HG02759 (cell line): ENCODE results near the gene CXCR5.

Experiments
- ATAC-seq: cut with Tn5 transposase; IDR thresholded peaks from one replicate; pipeline ENCODE4 v1.9.1; 2021; ENCODE audit warnings: mild to moderate bottlenecking, moderate library complexity; ENCODE audit not compliant: unreplicated experiment

Gene CXCR5

DNA sequence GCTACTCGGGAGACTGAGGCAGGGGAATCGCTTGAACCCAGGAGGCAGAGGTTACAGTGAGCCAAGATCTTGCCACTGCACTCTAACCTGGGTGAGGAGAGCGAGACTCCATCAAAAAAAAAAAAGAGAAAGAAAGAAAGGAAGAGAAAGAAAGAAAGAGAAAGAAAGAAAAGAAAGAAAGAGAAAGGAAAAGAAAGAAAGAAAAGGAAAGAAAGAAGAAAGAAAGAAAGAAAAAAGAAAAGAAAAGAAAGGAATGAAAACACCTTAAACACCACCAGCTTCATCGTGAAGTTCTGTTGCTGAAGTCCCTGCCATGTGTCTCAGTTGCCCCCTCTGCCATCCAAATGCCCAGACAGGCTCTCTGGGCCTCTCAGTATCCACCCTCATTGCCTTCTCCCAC is 9.9 kb upstream of the CXCR5 start:
- ATAC-seq = no peak

DNA sequence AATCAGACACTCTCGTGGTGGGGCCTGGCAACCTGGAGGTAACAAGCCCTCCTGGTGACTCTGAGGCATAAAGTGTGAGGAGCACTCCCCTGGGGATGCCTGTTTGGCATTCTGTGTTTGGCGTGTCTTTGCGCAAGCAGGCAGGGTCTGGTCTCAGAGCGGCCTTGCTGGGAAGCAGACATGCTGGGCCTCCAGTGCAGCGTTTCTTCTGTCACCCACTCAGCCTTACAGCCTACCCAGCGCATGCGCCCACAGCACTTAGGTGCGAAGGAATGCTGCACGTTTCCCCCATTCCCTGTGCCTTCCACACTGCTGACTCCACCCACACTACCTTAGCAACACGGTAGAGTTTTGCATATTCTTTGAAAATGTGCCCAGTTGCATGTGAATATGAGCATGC is 7.4 kb upstream of the CXCR5 start:
- ATAC-seq = no peak

DNA sequence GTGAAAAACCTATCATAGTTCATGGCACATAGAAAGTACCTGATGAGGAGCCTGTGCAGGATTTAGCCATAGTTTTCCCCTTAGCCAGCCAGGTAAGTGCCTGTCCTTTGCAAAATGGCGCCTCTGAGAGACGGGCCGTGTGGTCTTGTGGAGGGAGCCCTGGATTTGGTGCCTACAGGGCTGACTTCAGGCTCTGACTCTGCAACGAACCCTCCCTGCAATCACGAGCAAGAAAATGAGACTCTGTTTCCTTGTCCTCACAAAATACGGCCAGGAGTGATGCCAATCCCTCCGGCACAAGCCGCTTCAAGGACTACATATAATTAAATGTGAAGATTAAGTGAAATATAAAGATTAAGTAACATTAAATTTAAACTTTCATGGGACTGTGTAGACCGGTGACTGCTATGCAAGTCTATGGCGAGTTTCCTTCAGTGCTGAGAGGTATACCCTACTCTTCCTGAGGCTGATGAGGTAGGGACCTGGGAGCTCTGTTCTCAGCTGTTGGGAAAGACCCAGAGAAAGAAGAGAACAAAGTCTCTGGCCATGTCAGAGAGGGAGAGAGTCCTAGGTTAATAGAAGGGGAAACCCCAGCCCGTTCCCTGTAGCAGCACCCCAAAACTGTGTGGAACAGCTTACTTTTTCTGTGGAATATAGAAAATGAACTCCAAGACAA is 6.1 kb upstream of the CXCR5 start:
- no peak for ATAC-seq

DNA sequence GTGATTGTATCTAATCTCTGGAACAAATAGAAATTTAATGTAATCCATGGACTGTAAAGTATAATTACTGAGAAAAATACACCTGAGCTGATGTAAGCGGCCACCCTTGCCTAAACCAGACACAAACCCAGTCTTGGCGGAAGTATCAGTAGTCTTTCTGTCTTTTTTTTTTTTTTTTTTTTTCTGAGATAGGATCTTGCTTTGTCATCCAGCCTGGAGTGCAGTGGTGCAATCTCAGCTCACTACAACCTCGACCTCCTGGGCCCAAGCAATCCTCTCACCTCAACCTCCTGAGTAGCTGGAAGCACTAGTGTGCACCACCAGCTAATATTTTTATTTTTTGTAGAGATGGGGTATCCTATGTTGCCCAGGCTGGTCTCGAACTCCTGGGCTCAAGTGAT is 5.5 kb upstream of the CXCR5 start:
- no peak for ATAC-seq

DNA sequence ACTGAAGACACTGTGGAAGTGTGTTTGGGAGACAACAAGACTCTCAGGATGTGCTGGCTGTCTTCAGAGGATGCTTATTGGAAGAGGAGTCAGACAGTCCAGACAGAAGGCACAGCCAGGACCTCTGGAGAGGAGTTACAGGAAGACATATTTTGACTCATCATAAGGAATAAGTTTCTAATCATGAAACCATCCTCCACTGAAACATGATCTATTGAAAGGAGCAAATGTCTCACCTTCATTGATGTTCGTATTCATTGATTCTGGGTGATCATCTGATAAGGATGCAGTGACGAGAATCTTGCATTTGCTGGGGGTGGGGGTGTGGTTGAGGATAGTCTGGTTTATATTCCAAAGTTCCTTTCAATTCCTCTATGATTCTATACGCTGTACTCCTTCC is 2.5 kb upstream of the CXCR5 start:
- ATAC-seq = no peak

DNA sequence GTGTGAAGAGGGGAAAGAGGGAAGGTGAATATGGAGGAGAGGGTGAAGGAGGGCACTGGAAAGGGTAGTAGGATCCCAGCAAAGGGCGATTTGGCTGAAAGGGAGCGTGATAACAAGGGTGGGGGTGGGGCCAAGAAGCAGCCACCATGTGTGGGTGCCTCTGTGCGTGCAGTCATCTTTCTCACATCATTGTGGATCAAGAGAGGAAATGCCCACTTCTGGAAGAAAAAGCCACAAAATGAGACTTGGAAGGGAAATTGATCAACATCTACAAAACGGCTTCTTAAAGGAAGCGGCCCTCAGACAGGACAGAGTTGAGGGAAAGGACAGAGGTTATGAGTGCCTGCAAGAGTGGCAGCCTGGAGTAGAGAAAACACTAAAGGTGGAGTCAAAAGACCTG is 1.2 kb upstream of the CXCR5 start:
- no peak for ATAC-seq

DNA sequence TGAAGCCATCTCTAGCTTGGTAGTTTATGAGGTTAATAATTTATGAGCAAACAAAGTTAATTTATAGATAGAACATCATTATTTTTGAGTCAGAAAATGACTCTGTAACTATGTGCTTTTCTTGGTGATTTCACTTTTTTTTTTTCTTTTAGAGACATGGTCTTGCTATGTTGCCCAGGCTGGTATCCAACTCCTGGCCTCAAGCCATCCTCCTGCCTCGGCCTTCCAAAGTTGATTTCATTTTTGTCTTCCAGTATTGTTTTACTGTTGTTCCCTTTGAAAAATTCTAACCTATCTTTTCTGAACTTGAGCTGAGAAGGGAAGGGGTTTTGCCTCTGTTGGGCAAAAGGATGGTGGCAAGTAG is 706 bp upstream of the CXCR5 start:
- ATAC-seq = no peak

DNA sequence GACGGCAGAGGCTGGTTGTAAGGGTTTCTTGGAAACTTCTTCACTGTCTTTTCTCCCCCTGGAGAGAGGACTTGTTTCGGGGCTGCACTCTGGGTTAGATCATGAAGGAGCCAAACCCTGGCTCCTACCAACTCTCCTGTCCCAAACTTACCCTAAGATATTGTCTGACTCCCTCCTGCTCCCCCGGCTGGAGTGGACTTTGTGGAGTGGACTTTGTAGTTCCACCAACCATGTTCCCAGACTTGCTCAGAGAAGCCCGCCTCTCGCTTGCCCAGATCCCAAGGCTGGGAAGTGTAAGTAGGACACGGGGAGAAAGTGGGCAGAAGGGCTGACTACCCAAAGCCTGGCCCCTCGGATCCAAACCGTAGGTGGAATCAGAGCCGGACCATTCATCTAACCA is 1.2 kb downstream of the CXCR5 start:
- ATAC-seq = no peak

DNA sequence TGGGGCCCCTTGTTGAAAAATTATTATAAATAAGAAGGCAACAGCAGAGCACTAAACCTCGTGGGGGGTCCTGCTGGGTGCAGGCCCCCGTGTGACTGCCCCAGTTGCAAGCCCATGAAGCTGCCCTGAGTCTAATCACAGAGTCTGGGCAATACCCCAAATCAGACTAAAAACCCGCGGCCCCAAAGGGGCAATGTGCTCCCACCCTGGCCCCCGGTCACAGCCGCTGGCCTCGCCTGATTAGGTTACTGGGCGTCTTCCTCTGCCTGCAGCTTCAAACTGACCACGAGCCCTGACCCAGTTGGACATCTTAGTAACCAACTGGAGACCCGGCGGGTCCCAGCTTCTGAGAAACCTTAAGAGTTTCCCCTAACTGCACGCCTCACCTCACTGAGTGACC is 1.6 kb downstream of the CXCR5 start:
- ATAC-seq = no peak

DNA sequence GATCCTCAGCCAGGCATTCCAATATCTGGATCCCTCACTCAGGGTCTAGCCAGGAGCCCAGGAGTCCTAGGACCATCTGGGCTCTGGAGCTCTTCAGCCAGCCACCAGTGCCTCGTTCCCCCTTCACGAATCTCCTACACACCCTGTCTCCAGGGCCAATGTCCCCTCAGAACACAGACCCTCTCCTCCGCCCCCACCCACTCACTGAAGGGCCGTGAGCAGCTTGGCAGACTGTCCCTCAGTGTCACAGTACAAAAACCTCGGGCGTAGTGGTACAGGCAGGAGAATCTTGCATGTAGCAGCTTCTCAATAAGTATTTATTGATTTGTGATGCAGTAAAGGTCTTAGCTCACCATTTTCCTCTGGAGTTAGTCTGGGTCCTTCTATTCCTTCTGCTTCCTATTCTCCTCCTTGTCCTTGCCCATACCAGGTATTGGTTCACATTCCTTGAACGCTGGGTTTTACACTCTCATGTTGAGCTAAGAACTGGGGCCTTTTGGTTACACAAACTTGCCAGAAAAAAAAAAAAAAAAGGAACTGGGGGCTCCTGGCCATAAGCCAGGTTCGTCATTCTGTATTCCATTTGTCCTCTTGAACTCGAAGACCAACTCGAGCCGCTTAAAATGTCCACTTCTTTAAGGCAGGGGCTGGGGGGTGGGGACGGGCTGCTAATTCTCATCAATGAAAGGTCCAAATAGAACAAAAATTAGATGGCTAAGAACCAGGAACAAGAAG is 2.3 kb downstream of the CXCR5 start:
- ATAC-seq = no peak

DNA sequence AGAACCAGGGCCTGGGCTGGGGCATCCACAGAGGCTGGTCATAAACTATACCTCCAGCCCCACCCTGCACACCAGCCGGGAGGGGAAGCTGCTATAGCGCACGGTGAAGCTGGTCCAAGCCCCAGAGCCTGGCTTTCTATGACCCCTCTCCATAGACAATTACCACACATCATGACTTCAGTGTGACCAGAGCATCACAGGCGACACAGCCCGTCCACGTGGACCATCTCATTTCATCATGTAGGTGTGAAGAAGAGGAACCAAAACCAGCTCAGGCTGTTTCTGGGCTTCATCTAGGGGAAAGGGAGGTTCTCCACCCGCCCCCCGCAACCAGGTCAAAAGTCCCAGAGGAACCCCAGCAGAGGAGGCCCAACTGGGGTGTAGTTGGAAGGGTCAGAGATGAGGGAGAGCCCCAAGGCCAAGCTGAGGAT is 3.0 kb downstream of the CXCR5 start:
- ATAC-seq = peak; percentile 41

DNA sequence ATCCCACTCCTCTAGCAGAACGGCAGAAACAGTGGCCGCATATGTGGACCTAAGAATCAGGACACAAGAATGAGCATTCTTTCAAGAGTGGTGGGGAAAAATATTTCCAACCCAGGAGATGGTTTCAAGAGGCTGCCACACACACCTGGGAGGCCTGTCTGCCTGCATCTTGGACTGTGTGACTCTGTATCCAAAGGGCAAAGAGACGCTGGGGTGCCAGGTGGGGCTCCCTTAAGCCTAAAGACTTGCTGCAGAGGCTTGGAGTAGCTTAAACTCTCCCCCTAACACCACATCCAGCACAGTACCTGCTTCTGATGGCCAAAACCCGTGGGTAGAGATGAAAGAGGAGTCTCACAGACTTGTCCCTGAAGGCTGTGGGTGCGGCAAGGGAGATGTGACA is 3.5 kb downstream of the CXCR5 start:
- ATAC-seq = no peak

DNA sequence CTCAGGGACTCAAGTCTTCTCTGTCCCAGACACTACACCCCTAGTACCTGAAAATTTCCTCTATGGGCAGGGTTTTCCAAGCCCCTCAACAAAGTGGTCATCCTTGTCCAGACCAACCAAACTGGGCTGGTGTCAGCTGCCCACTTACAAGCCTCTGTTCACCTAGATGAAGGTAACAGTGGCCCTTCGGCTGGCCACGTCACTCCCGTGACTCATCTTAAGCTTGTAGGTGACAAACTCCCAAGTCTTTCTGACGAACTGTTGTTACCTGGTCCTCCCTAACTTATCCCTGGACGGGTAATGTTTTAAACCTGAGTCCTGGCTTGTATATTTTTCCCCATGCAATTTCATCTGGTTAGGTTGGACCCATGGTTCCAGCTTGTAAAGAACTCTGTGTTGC is 4.7 kb downstream of the CXCR5 start:
- ATAC-seq = no peak

DNA sequence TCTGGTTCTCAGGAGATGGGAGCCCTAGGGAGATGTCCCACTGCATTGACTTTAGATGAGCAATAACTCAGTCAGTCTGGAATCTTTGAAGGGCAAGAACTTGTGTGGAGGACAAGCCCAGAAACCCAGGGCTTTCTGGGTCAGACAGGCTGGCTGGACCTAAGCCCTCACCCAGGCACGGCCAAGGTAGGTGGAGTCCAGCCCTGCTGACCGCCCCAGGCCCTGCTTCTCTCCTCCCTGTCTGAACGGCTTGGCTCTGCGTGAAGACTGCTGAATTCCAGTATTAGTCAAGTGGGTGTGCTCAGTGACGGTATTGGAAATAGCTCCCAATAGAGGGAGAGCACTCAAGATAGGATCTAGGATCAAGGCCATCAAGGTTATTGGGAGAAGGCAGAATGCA is 6.1 kb downstream of the CXCR5 start:
- ATAC-seq = no peak

DNA sequence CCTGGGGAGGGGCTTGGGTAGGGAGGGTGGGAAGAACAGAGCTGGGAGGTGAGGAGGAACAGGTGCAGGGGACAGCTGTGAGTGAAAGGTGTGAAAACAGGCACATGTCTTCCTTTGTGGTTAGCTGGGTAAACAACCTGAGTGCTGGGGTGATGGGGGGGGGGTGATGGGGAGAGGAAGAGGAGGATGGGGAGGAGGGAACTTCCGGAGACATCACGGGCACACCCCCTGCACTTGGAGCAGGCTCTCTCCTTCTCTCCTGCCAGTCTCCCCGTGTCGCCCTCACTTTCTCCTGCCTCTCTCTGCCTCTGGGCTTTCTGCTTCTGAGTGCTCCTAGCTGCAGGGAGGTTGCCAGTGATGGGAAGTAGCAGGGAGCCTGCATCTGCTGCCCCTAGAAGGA is 8.8 kb downstream of the CXCR5 start:
- no peak for ATAC-seq

DNA sequence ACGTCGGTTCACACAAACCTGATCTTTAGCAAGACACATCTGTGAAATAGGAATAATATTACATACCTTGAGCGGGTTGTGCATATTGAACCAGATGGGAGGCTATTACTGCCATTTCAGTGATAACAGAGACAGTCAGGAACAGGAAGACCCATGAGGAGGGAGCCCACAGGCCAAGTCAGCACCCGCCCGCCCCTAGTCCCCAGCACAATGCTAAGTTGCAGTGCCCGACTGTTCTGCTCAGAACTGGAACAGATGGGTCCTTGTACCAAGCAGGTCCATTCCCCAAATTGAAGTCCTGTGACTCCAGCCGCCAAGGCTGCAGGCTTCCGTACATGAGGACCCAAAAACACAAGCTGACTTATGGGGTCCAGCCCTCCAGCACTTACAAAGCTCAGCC is 9.3 kb downstream of the CXCR5 start:
- no peak for ATAC-seq

DNA sequence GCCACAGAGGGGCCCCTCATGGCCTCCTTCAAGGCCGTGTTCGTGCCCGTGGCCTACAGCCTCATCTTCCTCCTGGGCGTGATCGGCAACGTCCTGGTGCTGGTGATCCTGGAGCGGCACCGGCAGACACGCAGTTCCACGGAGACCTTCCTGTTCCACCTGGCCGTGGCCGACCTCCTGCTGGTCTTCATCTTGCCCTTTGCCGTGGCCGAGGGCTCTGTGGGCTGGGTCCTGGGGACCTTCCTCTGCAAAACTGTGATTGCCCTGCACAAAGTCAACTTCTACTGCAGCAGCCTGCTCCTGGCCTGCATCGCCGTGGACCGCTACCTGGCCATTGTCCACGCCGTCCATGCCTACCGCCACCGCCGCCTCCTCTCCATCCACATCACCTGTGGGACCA is 10.0 kb downstream of the CXCR5 start:
- no peak for ATAC-seq

DNA sequence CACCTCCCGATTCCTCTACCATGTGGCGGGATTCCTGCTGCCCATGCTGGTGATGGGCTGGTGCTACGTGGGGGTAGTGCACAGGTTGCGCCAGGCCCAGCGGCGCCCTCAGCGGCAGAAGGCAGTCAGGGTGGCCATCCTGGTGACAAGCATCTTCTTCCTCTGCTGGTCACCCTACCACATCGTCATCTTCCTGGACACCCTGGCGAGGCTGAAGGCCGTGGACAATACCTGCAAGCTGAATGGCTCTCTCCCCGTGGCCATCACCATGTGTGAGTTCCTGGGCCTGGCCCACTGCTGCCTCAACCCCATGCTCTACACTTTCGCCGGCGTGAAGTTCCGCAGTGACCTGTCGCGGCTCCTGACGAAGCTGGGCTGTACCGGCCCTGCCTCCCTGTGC is 10.5 kb downstream of the CXCR5 start:
- ATAC-seq = no peak

DNA sequence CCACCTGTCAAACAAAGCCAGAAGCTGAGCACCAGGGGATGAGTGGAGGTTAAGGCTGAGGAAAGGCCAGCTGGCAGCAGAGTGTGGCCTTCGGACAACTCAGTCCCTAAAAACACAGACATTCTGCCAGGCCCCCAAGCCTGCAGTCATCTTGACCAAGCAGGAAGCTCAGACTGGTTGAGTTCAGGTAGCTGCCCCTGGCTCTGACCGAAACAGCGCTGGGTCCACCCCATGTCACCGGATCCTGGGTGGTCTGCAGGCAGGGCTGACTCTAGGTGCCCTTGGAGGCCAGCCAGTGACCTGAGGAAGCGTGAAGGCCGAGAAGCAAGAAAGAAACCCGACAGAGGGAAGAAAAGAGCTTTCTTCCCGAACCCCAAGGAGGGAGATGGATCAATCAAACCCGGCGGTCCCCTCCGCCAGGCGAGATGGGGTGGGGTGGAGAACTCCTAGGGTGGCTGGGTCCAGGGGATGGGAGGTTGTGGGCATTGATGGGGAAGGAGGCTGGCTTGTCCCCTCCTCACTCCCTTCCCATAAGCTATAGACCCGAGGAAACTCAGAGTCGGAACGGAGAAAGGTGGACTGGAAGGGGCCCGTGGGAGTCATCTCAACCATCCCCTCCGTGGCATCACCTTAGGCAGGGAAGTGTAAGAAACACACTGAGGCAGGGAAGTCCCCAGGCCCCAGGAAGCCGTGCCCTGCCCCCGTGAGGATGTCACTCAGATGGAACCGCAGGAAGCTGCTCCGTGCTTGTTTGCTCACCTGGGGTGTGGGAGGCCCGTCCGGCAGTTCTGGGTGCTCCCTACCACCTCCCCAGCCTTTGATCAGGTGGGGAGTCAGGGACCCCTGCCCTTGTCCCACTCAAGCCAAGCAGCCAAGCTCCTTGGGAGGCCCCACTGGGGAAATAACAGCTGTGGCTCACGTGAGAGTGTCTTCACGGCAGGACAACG is 11.7 kb downstream of the CXCR5 start:
- ATAC-seq = peak; percentile 70

DNA sequence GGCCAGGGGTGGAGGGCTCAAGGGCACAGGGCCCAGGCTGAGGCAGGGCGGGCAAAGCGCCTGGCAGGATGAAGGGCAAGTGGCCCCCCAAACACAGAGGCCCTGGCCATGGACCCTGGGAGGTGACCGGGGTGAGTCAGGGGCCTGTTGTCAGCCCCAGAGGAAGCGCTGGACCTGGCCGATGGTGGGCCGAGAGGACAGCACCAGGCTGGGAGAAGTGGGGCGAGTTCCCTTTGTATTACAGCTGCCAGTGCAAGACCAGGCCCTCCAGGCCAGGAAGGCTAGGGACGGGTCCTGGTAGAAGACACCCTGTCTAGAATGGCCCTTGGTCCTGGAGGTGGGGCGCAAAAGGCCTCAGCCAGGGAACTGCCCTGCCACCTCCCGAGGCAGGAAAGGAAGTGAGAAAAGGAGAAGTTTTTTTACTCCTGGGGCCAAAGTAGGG is 12.8 kb downstream of the CXCR5 start:
- no peak for ATAC-seq

DNA sequence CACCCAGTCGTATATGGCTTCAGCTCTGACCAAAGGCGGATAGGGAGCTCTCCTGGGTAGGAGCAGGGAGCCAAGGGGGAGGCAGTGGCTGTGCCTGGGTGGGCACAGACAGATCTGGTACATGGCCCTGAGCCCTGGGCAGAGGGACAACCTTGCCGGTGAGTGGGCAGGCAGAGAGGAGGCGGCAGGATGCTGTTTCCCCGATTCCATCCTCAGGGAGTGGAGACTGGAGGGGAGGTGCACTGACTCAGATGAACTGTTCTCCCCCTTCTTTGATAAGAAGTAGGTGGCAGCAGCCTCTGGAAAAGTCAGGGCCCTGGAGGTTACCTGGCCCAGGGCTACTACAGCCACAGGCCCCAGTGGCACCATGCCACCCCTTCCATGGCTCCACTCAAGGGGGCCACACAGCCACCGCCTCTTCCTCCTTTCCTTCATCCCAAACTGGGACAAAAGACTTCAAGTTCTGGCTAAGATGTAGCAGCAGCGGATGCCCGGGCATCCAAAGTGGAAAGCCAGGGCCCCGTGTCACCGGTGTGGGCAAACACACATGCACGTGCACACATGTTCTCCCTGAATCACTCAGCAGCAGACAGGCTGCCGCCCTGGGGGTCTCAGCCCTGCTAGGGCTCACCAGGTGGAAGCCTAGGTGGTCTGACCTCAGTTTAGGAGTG is 13.4 kb downstream of the CXCR5 start:
- no peak for ATAC-seq
